Measurements from ENCODE around the gene IGSF21. TPM values are rescaled to one million over a fixed set of nuclear protein-coding genes. Genes with fewer than 3 reads are reported as not detected.

Gene IGSF21
- total and polyA plus RNA-seq, 2 of the 8 experiments (the other 6 are each of a cell fraction or from before 2014, with no cell fraction given): 22.5 to 28.5 TPM

- TF ChIP-seq RXRA (IDR thresholded peaks at IDR 0.05; ENCODE audit: insufficient read depth, low read depth, low read length) (no peak), SP1 (IDR thresholded peaks at IDR 0.05; ENCODE audit: low read depth, low read length) (no peak), SIN3A (conservative IDR thresholded peaks at IDR 0.05 in 1 of 2, IDR thresholded peaks at IDR 0.05 in 1 of 2; ENCODE audit: low read depth in 1 of 2, low read length in 2 of 2) (no peak), PHF8 (conservative IDR thresholded peaks at IDR 0.05; ENCODE audit: low read depth, low read length) (no peak), USF2 (IDR thresholded peaks at IDR 0.05; ENCODE audit: low read length) (no peak), SIX5 (IDR thresholded peaks at IDR 0.05; ENCODE audit: low read depth, low read length) (no peak)
- TF ChIP-seq, protein P1, sequence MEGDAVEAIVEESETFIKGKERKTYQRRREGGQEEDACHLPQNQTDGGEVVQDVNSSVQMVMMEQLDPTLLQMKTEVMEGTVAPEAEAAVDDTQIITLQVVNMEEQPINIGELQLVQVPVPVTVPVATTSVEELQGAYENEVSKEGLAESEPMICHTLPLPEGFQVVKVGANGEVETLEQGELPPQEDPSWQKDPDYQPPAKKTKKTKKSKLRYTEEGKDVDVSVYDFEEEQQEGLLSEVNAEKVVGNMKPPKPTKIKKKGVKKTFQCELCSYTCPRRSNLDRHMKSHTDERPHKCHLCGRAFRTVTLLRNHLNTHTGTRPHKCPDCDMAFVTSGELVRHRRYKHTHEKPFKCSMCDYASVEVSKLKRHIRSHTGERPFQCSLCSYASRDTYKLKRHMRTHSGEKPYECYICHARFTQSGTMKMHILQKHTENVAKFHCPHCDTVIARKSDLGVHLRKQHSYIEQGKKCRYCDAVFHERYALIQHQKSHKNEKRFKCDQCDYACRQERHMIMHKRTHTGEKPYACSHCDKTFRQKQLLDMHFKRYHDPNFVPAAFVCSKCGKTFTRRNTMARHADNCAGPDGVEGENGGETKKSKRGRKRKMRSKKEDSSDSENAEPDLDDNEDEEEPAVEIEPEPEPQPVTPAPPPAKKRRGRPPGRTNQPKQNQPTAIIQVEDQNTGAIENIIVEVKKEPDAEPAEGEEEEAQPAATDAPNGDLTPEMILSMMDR (IDR thresholded peaks at IDR 0.05; ENCODE audit: control extremely low read depth in 1 of 3, insufficient read depth in 1 of 3, low read depth in 1 of 3, low read length in 3 of 3): no peak
These were observed 132.1 kb downstream of the IGSF21 start (continued) for GRCh38 chr1:18239671-18240070.
